Parathyroid adenoma (tissue), 2 donors: ENCODE data around the gene ARHGAP15.
"Not testable (repeated sequence)": the region's sequence is repeated elsewhere in the genome, so short reads cannot be mapped to it uniquely, and the experiment has no call there.

Experiments
- H2AFZ ChIP-seq: fragments of 300-600 bp; sonication (generic); one replicate; pipeline ENCODE4 v1.7.0; 2017; ENCODE audit warnings: antibody characterized with exemption, mild to moderate bottlenecking
- H3K27ac ChIP-seq: fragments of 300-600 bp; sonication (generic); one replicate; pipeline ENCODE4 v1.7.0; 2017
- H3K27me3 ChIP-seq: fragments of 300-600 bp; sonication (generic); one replicate; pipeline ENCODE4 v1.7.0; 2017; ENCODE audit warnings: low read length; ENCODE audit not compliant: control insufficient read depth, insufficient read depth
- H3K36me3 ChIP-seq: fragments of 300-600 bp; sonication (generic); one replicate; pipeline ENCODE4 v1.7.0; 2017; ENCODE audit warnings: low read length; ENCODE audit not compliant: control insufficient read depth, insufficient read depth
- H3K4me1 ChIP-seq: fragments of 300-600 bp; sonication (generic); one replicate; pipeline ENCODE4 v1.7.0; 2017; ENCODE audit warnings: control low read depth
- H3K4me2 ChIP-seq: fragments of 300-600 bp; sonication (generic); one replicate; pipeline ENCODE4 v1.7.0; 2017; ENCODE audit warnings: low read length
- H3K4me3 ChIP-seq: fragments of 300-600 bp; sonication (generic); one replicate; pipeline ENCODE4 v1.7.0; 2017; ENCODE audit warnings: low read depth, low read length
- H3K79me2 ChIP-seq: fragments of 300-600 bp; sonication (generic); one replicate; pipeline ENCODE4 v1.7.0; 2017; ENCODE audit warnings: control low read depth
- H3K9ac ChIP-seq: fragments of 300-600 bp; sonication (generic); one replicate; pipeline ENCODE4 v1.7.0; 2017; ENCODE audit warnings: mild to moderate bottlenecking
- H3K9me3 ChIP-seq: fragments of 300-600 bp; sonication (generic); one replicate; pipeline ENCODE4 v1.7.0; 2017; ENCODE audit warnings: low read length; ENCODE audit not compliant: control insufficient read depth
- CTCF ChIP-seq: fragments of 300-600 bp; sonication (generic); IDR thresholded peaks from one replicate; pipeline ENCODE4 v1.7.0; 2017; ENCODE audit warnings: antibody characterized with exemption, mild to moderate bottlenecking
- donor health status: primary hyperparathyroidism.

The ARHGAP15 gene

DNA sequence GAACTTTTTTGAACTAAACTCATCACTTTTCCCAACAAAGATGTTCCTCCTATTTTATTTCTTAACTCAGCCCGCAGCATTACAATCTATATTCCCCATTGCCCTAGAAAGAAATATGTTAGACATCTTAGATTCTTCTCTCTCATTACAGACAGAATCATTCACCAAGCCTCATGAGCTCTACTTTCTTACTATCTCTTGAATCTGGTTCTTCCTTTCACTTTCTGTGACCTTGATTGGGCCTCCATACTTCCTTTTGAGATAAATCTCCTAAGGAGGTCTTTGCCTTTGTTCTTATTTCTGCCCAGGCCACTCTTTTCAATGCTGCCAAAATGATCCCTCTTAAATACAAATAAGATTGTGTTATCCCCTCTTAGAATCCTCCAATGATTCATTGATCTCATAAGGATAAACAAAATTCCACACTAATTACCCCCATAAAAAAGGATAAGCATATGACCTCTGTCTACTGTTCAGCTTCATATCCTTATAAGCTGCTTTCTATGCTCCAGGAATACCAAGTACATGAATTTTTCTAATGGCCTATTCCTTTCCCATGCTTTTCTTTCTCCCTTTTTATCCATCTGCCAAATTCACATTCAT lies 400.0 kb downstream of the ARHGAP15 start:
- Histone ChIP-seq H3K4me1 (no peaks in the 10 kb centered on the region), H3K79me2 (no peaks in the 10 kb centered on the region), H3K36me3 (no peaks in the 10 kb centered on the region), H2AFZ (no peak overlapping the region), H3K9me3 (no peaks in the 10 kb centered on the region), H3K9ac (no peak overlapping the region), H3K27ac (no peak overlapping the region), H3K4me2 (no peak overlapping the region), H3K4me3 (no peak overlapping the region), H3K27me3 (no peaks in the 10 kb centered on the region)
- no peak for TF ChIP-seq CTCF

- Histone ChIP-seq H3K4me2 (no peak overlapping the region), H3K9ac (no peak overlapping the region), H2AFZ (no peak overlapping the region), H3K36me3 (no peaks in the 10 kb centered on the region), H3K9me3 (no peaks in the 10 kb centered on the region), H3K4me1 (no peaks in the 10 kb centered on the region), H3K27me3 (no peaks in the 10 kb centered on the region), H3K4me3 (no peak overlapping the region), H3K79me2 (no peaks in the 10 kb centered on the region), H3K27ac (no peak overlapping the region)
- TF ChIP-seq CTCF: no peak
Observed at GRCh38 chr2:143530758-143531157, 401.5 kb downstream of the ARHGAP15 start.

DNA sequence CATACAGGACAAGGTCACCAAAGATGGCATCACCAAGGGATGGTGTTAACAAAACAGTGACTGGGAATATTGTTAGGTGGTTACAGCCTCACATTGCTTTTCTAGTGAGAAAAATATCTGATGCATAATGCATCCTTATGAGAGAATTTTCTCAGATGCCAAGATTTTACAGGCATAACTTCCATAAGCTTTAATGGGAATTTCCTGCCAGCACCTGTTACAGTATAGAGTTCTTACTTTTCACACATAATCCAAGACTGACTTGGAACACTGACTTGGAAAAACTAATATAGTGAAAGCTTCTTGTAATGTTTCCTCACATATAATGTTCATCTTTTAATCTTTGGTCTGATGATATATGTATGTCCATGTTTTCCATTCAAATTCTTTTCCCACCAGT lies 402.8 kb downstream of the ARHGAP15 start:
- no peaks in the 10 kb centered on the region for H3K9me3 ChIP-seq

GRCh38 chr2:143533846-143534245 lies 404.6 kb downstream of the ARHGAP15 start:
- H3K27me3 ChIP-seq: no peaks in the 10 kb centered on the region
- no peaks in the 10 kb centered on the region for H3K4me1 ChIP-seq
- H3K9me3 ChIP-seq: no peaks in the 10 kb centered on the region
- H2AFZ ChIP-seq: no peak overlapping the region
- TF ChIP-seq CTCF: no peak
- H3K4me2 ChIP-seq: no peak overlapping the region
- H3K9ac ChIP-seq: no peak overlapping the region
- no peaks in the 10 kb centered on the region for H3K79me2 ChIP-seq
- H3K4me3 ChIP-seq: no peak overlapping the region
- no peaks in the 10 kb centered on the region for H3K36me3 ChIP-seq
- no peak overlapping the region for H3K27ac ChIP-seq

More for the DNA sequence above, 402.8 kb downstream of the ARHGAP15 start:
- Histone ChIP-seq H3K79me2 (no peaks in the 10 kb centered on the region), H2AFZ (no peak overlapping the region), H3K27me3 (no peaks in the 10 kb centered on the region), H3K27ac (no peak overlapping the region), H3K4me2 (no peak overlapping the region), H3K36me3 (no peaks in the 10 kb centered on the region), H3K4me3 (no peak overlapping the region), H3K4me1 (no peaks in the 10 kb centered on the region), H3K9ac (no peak overlapping the region)
- no peak for TF ChIP-seq CTCF

DNA sequence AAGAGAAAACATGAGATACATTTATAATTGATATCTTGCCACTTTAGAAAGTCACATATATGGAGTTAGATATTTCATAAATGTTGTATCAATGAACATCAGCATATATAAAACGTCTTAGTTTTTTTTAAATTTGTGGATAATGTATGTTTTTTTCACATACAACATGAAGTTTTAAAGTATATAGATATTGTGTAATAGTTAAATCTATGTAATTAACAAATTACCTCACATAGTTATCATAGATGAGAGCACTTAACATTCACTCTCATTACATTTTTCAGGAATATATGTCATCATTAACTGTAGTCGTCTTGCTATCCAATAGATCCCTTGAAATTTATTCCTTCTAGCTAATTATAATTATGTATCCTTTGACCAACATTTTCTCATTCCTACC lies 406.6 kb downstream of the ARHGAP15 start:
- Histone ChIP-seq H2AFZ (no peak overlapping the region), H3K4me3 (no peak overlapping the region), H3K4me1 (no peaks in the 10 kb centered on the region), H3K36me3 (no peaks in the 10 kb centered on the region), H3K27ac (no peak overlapping the region), H3K9ac (no peak overlapping the region), H3K9me3 (no peaks in the 10 kb centered on the region), H3K27me3 (no peaks in the 10 kb centered on the region), H3K4me2 (no peak overlapping the region), H3K79me2 (no peaks in the 10 kb centered on the region)
- TF ChIP-seq CTCF: no peak

GRCh38 chr2:143541899-143542298 lies 412.7 kb downstream of the ARHGAP15 start:
- H3K27ac ChIP-seq, H2AFZ ChIP-seq, H3K9me3 ChIP-seq, H3K36me3 ChIP-seq, H3K27me3 ChIP-seq, H3K4me1 ChIP-seq, H3K9ac ChIP-seq, H3K79me2 ChIP-seq, H3K4me2 ChIP-seq, H3K4me3 ChIP-seq: not testable (repeated sequence)
